Activated T-cell treated with anti-CD3 and anti-CD28 coated beads for 1 hour (primary cell): ENCODE results near the gene SMIM45.

Experiments
- DNase-seq: peaks from one replicate; pipeline ENCODE4 v3.0.0-alpha.2; 2020; ENCODE audit warnings: low read depth

The SMIM45 gene

GRCh38 chr22:41951898-41952474 is at the start of gene SMIM45:
Gene SMIM45 (plus strand): TSS chr22:41952150.
- DNase-seq, result no peak

DNA sequence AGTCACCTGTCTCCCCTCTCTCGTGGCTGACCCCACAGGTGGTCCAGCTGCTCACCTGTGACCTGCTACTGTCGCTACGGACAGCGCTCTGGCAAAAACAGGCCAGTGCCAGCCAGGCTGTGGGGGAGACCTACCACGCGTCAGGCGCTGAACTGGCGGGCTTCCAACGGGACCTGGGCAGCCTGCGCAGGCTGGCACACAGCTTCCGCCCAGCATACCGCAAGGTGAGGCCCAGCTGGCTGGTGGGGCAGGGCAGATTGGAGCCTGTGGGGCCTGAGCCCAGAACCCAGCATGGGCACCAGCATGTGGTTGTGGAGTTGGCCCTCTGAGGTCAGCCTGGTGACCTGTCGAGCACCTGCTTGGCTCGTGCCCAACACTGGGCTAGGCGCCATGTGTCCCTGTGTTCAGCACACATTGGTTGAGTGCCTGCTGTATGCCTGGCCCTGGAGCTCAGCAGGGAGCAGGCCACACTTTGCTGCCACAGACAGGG is 49.0 kb upstream of the SMIM45 start:
- DNase-seq, result no peak

GRCh38 chr22:41904450-41905410 is 47.2 kb upstream of the SMIM45 start:
- no peak for DNase-seq

GRCh38 chr22:41905411-41906202 is 46.3 kb upstream of the SMIM45 start:
- no peak for DNase-seq

GRCh38 chr22:41906822-41907221 is 45.1 kb upstream of the SMIM45 start:
- DNase-seq, result no peak

DNA sequence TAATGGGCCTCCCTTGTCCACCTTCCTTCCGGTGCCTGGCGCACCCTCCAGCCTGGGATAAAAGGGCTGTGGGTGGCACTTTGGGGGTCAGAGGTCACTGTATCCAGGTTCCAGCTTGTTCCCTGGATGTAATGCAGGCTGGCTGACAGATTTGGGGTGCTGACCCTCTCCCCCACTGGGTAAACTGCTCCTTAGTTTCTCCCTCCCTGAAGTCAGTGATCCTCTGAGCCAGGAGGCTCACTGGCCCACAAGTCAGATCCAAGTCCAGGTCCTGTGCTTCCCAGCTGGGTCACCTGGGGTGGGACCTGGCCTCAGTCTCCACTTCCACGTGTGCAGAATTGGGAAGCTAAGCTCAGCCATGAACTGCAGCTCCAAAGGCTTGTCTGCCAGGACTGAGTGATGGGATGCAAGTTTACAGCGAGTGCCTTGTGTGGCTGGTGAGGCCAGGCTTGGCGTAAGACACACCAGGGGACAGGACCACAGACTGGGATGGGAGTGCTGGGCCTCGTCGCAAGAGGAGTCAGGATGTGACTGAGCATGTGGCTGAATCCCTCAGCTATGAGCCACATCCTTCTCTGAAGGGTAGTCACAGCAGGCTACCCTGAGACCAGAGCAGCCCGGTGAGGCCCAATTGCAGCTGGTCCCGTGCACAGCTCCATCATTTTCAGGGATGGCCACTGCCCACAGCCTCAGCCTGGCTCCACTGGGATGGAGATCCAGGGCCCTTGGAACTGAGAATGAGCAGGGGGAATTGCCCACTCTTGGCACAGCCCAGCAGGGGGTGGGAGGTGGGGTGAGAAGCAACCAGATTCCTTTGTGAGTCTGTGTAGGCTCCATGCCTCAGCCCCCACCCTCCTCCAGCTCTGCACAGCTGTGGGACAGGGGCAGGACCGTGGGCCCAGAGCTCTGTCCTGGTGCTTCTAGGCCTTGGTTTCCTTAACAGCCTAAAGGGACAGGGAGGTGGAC is 44.2 kb upstream of the SMIM45 start:
- no peak for DNase-seq

DNA sequence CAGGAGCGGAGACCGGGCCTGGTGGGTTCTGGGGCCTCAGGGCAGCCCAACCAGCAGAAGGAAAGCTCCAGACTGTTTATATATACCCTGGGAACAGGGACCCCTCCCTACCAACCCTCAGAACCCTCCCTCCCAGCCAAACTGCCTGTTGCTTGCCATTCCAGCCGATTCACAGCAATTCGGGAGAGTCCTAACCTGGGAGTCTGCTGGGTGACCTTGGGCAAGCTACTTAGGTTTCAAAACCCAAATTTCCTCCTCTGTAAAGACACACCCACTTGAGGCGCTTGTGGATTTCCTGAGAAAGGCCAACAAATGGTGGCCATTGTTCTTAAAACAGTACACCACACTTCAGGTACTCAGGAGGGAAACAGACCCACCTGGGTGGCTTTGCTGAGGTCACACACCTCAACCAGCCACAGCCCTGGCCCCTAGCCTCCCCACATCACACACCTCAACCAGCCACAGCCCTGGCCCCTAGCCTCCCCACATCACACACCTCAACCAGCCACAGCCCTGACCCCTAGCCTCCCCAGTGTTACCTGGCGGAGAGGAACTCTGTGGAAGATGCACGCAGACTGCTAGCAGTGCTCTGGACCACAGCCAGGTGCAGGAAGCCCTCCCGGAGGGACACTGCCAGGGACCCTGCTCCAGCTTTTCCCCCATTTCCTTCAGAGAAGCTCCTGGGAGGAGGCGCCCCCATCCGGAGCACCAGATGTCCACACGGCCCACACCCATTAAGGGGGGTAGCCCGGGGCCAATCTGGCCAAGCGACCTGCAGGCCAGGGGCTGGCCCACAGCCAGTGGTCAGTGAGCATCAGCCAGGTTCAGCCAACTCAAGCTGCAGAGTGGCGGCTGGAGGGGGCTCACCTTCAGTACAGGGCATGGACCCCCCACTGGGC is 43.3 kb upstream of the SMIM45 start:
- no peak for DNase-seq

GRCh38 chr22:41909310-41910049 is 42.5 kb upstream of the SMIM45 start:
- no peak for DNase-seq

GRCh38 chr22:41910050-41911000 is 41.6 kb upstream of the SMIM45 start:
- peak; percentile 17 for DNase-seq

DNA sequence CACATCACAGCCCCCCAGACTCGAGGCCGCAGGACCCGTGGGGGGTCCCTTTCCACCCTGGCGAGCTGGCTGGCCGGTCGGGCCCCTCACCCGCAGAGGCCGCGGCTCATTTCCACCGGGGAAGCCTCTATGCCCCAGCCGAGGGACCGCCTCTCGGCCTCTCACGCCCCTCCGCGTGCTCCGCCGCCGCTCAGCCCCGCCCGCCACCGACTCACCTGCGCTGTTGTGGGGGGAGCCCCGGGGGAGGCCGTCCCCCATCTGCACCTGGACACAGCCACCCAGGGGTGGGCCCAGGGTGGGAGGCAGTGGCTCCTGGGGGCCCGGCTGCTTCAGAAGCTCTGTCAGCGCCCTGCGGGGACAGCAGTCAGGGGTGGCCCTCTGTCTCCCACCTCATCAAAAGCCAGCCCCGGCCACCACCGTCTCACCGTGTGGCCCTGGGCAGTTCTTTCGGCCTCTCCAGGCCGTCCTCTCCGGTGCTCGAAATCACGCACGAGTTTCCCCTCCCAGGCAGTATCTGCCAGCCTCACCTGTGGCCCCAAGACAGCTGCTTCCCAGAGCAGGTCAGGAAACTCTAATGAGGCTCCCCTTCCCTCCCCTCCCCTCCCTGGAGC is 40.8 kb upstream of the SMIM45 start:
- no peak for DNase-seq

DNA sequence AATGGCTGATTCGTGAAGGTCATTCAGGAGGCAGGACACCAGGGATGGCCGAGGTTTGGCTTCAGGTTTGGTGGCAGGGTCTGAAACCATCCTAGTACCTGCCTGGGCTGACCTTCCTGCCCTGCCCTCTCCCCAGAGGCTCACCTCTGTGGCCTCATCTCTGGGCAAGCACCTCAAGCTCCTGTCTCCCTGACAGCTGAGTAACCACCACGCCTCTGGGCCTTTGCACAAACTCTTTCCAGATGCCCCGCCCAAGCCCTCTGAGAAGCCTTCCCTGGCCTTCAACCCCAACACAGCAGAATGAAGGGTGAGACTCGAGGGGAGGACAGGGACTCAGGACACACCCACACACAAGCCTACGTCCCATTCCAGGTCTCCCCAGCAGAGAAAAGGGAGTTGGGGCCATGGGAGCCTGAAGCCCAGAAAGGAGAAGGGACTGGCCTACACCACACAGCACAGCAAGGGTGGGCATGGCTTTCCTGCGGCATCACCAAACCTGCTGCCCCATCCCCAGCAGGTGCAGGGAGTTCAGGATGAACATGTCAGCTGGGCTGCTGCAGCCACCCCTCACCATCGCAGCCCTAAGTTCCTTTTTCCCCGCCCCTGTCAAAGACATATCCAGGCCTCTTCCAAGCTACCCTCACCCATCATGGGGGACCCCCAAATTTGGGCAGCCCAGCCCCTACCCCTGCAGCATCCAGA is 39.5 kb upstream of the SMIM45 start:
- DNase-seq, result no peak

- no peak for DNase-seq
Observed at GRCh38 chr22:41913040-41913719, 38.8 kb upstream of the SMIM45 start.

DNA sequence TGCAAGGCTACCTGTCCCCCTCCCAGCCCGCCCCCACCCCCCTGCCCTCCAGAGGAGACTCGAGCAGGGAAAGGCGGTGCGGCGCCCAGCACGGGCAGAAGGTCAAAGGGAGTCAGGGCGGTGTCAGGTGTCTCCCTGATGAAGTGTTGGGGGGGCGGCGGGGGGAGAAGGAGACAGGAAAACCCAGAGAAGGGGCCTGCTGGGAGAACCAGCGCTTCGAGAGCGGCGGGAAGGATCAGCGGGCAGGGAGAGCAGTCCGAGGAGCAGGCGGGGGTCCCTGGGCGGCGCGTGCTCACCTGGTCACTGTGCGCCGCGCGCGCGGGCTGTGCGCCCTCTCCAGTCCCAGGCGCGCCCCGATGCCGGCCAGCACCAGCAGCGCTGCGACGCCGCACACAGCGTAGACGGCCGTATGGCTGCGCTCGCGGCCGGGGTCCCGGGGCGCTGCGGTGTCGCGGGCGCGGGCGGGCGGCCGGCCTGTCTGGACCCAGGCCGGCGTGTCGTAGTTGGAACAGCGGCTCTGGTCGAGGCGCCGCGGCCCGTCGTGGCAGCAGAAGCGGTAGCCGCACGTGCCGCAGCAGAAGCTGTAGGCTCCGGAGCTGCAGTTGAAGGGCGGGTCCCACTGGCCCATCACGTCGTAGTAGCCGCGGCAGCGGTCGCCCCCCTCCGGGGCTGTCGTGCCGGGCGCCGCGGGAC is 38.0 kb upstream of the SMIM45 start:
- no peak for DNase-seq

DNA sequence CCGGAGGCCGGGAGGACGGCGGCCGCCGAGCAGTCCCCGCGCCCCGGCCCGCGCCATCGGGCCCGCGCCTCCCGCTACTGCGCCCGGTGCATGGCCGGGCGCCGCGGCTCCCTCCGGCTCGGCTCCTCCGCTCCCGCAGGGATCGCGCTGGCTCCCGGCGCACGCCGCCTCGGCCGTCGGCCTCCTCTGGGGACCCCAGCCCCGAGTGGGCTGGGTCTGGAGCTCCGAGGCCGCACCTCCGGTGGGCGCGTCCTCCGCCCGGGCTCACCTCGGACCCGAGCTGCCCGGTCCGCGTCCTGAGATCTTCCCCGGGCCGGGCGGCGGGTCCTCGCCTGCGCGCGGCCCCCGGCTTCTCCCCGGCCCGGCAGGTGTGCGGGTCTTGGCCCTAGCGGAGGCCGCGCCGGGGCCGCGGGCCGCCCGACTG is 37.3 kb upstream of the SMIM45 start:
- DNase-seq, result no peak

- peak; percentile 55 for DNase-seq
Observed at GRCh38 chr22:41915035-41915785, 36.7 kb upstream of the SMIM45 start, which contains the start of gene SHISA8. Gene SHISA8 (minus strand): TSS chr22:41915074. CDS start chr22:41914667, 407 bp downstream.
